ENCODE results near the gene MYO3B. TPM values are rescaled to one million over a fixed set of nuclear protein-coding genes. Genes with fewer than 3 reads are reported as not detected.

Gene MYO3B
- polyA plus RNA-seq, 1 experiment: 0.10 TPM

DNA sequence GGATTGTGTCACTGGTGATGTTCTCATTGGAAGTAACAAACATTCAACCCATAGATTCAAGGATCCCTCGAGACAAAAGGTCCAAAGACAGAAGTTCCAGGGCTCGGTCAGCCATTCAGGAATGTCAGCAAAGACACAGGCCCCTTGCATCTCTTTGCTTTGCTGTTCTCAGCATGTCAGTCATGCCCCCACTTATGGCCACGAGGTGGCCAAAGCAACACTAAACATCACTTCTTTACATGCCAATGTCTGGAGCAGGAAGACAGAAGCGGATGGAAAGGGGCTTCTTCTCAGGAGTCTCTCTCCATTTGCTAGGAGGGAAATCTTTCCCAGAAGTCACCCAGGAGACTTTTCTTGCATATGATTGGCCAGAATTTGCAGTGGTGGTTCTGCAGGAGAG lies 345.6 kb downstream of the MYO3B start:
- no peaks in the 10 kb centered on the region for H3K9me3 ChIP-seq (ENCODE audit: control insufficient read depth, insufficient read depth, low read length)
- CTCF ChIA-PET: interaction anchor here (1.6 kb wide), 1 partner anchor 114 kb away, joined by 8 read pairs; no protein-coding TSS in a partner anchor
- POLR2A ChIA-PET: no interaction called here
- no peak overlapping the region for H3K4me3 ChIP-seq (ENCODE audit: low read depth, low read length)
- H3K27me3 ChIP-seq (ENCODE audit: control insufficient read depth, insufficient read depth, low read length): peaks cover 5% of the 10 kb centered on the region
- DNase-seq (ENCODE audit: low read depth, low spot score): no peak
- TF ChIP-seq, protein P1, sequence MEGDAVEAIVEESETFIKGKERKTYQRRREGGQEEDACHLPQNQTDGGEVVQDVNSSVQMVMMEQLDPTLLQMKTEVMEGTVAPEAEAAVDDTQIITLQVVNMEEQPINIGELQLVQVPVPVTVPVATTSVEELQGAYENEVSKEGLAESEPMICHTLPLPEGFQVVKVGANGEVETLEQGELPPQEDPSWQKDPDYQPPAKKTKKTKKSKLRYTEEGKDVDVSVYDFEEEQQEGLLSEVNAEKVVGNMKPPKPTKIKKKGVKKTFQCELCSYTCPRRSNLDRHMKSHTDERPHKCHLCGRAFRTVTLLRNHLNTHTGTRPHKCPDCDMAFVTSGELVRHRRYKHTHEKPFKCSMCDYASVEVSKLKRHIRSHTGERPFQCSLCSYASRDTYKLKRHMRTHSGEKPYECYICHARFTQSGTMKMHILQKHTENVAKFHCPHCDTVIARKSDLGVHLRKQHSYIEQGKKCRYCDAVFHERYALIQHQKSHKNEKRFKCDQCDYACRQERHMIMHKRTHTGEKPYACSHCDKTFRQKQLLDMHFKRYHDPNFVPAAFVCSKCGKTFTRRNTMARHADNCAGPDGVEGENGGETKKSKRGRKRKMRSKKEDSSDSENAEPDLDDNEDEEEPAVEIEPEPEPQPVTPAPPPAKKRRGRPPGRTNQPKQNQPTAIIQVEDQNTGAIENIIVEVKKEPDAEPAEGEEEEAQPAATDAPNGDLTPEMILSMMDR (IDR thresholded peaks at IDR 0.05; ENCODE audit: low read depth, low read length): no peak
- H3K27ac ChIP-seq (ENCODE audit: low read depth, low read length): no peak overlapping the region

DNA sequence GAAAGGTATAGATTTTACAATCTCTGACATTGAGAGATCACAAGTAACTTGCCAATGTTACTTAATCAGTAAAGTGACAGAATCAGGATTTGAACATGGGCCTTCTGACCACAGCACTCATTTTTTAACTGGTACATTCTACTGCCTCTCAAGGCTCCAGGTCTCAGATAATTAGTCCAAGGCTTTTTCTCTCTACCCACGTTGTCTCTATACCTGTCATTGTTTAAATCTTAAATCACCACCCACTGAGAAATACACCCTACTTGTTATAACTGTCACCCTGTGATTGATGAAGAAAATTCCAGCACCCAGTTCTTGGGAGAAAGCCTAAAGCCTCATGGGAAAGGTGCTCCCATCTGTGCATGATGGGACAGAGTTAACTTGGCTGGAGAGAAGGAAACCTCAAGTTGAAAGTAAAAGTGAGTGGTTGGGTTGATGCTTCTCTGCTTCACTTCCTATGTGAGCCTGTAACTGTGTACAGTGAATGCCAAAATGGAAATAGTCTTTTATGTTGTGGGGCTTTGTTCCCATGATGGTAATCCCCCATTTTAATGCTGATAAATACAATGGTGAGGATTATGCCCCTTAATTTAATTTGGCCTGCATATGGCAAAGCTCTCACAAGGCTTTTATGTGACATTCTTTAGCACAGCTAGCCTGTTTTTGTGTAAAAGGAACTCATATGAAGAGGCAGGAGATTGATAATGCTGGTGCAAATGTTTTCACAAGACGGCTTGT lies 347.1 kb downstream of the MYO3B start:
- Histone ChIP-seq H3K27ac (ENCODE audit: low read depth, low read length) (peak overlapping the region; percentile 33), H3K4me3 (ENCODE audit: low read depth, low read length) (no peak overlapping the region), H3K9me3 (ENCODE audit: control insufficient read depth, insufficient read depth, low read length) (no peaks in the 10 kb centered on the region), H3K27me3 (ENCODE audit: control insufficient read depth, insufficient read depth, low read length) (no peaks in the 10 kb centered on the region)
- CTCF ChIA-PET: no interaction called here
- TF ChIP-seq, protein P1 (IDR thresholded peaks at IDR 0.05; ENCODE audit: low read depth, low read length): no peak
- no peak for DNase-seq (ENCODE audit: low read depth, low spot score)
- POLR2A ChIA-PET: no interaction called here

DNA sequence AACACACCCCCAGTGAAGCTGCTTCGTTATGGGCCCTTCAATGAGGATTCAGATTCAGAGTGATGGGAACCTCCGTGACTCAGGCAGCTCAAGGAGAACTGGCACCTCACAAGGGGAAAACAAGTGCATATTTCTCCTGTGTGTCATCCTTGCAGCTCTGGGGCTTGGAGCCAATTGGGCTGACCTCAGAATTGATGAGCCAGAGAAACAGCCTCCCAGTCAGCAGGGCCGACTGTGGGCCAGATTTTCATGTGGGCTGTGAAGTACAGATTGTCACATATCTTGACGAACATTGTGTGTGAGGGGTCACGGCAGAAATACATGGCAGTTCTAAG lies 347.6 kb downstream of the MYO3B start:
- DNase-seq (ENCODE audit: low read depth, low spot score): peak; percentile 86
- CTCF ChIA-PET: no interaction called here
- H3K27me3 ChIP-seq (ENCODE audit: control insufficient read depth, insufficient read depth, low read length): no peaks in the 10 kb centered on the region
- H3K27ac ChIP-seq (ENCODE audit: low read depth, low read length): no peak overlapping the region
- POLR2A ChIA-PET: no interaction called here
- TF ChIP-seq, protein P1 (IDR thresholded peaks at IDR 0.05; ENCODE audit: low read depth, low read length): no peak
- H3K9me3 ChIP-seq (ENCODE audit: control insufficient read depth, insufficient read depth, low read length): no peaks in the 10 kb centered on the region
- no peak overlapping the region for H3K4me3 ChIP-seq (ENCODE audit: low read depth, low read length)

DNA sequence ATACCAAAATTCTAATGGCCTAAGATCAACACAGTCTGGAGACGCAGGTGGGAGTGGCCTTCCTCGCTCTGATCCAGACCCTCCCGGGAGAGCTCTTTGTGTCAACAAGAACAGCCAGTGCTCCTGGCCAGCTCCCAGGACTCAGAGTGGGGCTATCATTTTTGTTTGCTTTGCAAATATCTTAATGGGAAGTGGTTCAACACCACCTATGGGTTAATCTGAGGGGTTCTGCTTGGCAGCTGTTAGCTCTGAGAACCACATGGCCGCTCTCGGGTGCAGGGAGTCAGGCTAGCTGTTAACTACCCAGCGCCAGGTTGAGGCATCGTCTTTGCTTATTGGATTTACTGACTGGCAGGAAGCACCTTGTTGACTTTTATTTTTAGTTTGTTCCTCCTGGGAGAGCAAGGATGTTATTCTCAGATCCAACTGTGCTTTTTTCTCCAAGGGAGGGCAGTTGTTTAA lies 352.4 kb downstream of the MYO3B start:
- DNase-seq (ENCODE audit: low read depth, low spot score): peak; percentile 18
- 0 out of 2 replicates have a peak overlapping the region, but pooled peaks have one; percentile 7 for H3K4me3 ChIP-seq (ENCODE audit: low read depth, low read length)
- TF ChIP-seq, protein P1 (IDR thresholded peaks at IDR 0.05; ENCODE audit: low read depth, low read length): no peak
- no peaks in the 10 kb centered on the region for H3K9me3 ChIP-seq (ENCODE audit: control insufficient read depth, insufficient read depth, low read length)
- no peaks in the 10 kb centered on the region for H3K27me3 ChIP-seq (ENCODE audit: control insufficient read depth, insufficient read depth, low read length)
- CTCF ChIA-PET: interaction anchor here (1.9 kb wide), 1 partner anchor 121 kb away, joined by 8 read pairs; no protein-coding TSS in a partner anchor
- POLR2A ChIA-PET: interaction anchor here (0.6 kb wide), 1 partner anchor 287 kb away, joined by 3 read pairs; the partner anchor contains the start of gene GAD1
- H3K27ac ChIP-seq (ENCODE audit: low read depth, low read length): no peak overlapping the region

DNA sequence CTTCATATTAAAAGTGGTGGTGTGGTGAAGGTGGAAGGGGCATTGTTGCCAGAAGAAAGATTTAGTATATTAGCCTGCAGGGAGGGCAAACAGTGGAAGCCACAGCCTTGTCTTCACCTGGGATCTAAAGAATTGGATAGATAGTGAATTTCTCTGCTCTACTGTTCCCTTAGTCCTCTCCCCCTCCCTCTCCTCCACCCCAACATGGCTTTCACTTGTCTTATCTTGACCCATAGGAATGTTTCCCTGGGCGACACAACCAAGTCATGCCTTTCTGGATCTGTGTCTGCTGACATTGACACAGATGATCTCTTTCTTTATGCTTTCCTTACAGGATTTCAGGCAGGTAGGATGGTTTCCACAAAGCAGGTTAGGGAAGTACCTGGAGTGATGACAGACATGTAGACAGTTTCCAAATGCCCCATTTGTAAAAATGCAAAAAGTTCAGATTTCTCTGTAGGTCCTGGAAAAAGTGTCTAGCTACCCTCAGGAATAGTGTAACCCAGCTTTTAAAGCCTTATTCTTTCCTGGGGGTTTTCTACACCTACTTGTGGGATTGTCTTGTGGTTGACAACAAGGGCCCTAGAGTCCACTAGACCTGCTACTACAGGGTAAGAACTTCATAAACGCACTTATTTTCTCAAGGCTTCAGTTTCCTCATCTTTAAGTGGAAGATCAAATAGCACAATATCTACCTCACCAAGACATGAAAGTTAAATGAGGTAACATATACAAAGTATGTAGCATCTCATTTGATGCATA lies 353.0 kb downstream of the MYO3B start:
- DNase-seq (ENCODE audit: low read depth, low spot score): no peak
- ChIA-PET POLR2A (interaction anchor here (0.6 kb wide), 1 partner anchor 286 kb away, joined by 3 read pairs; the partner anchor contains the start of gene GAD1), CTCF (interaction anchor here (1.9 kb wide), 1 partner anchor 122 kb away, joined by 8 read pairs; no protein-coding TSS in a partner anchor)
- H3K4me3 ChIP-seq (ENCODE audit: low read depth, low read length): no peak overlapping the region
- no peak overlapping the region for H3K27ac ChIP-seq (ENCODE audit: low read depth, low read length)
- TF ChIP-seq, protein P1 (IDR thresholded peaks at IDR 0.05; ENCODE audit: low read depth, low read length): no peak
- H3K9me3 ChIP-seq (ENCODE audit: control insufficient read depth, insufficient read depth, low read length): no peaks in the 10 kb centered on the region
- H3K27me3 ChIP-seq (ENCODE audit: control insufficient read depth, insufficient read depth, low read length): no peaks in the 10 kb centered on the region
